CD4-positive, alpha-beta T cell treated with Interferon gamma for 1 hour (primary cell): ENCODE data around the gene AMIGO2.
"Not testable (repeated sequence)": the region's sequence is repeated elsewhere in the genome, so short reads cannot be mapped to it uniquely, and the experiment has no call there.

Experiments
- DNase-seq: peaks from one replicate; pipeline ENCODE4 v3.0.0-alpha.2; 2020

Gene AMIGO2

GRCh38 chr12:47071241-47071852 lies 8.4 kb downstream of the AMIGO2 start:
- no peak for DNase-seq

- no peak for DNase-seq
These were observed 9.4 kb downstream of the AMIGO2 start for GRCh38 chr12:47070310-47070709.

GRCh38 chr12:47068539-47068938 lies 11.2 kb downstream of the AMIGO2 start:
- DNase-seq, result no peak

GRCh38 chr12:47067771-47068431 lies 11.9 kb downstream of the AMIGO2 start:
- DNase-seq, result no peak

- DNase-seq, result no peak
These were observed 12.6 kb downstream of the AMIGO2 start for GRCh38 chr12:47067176-47067575.

- DNase-seq, result no peak
These were observed 13.3 kb downstream of the AMIGO2 start for GRCh38 chr12:47066278-47067025.

- DNase-seq, result no peak
These were observed 14.2 kb downstream of the AMIGO2 start for GRCh38 chr12:47065546-47065945.

- DNase-seq, result not testable (repeated sequence)
These were observed 21.1 kb downstream of the AMIGO2 start for GRCh38 chr12:47058640-47059039.

GRCh38 chr12:47056944-47057343 lies 22.8 kb downstream of the AMIGO2 start:
- DNase-seq, result not testable (repeated sequence)

GRCh38 chr12:47055856-47056255 lies 23.9 kb downstream of the AMIGO2 start:
- DNase-seq, result not testable (repeated sequence)

- no peak for DNase-seq
These were observed 25.1 kb downstream of the AMIGO2 start for GRCh38 chr12:47054659-47055058.

GRCh38 chr12:47053961-47054360 lies 25.8 kb downstream of the AMIGO2 start:
- no peak for DNase-seq

- no peak for DNase-seq
These were observed 27.5 kb downstream of the AMIGO2 start for GRCh38 chr12:47052274-47052673.

GRCh38 chr12:47051291-47051690 lies 28.5 kb downstream of the AMIGO2 start:
- not testable (repeated sequence) for DNase-seq

GRCh38 chr12:47048541-47048940 lies 31.2 kb downstream of the AMIGO2 start:
- no peak for DNase-seq

GRCh38 chr12:47041327-47041726 lies 38.4 kb downstream of the AMIGO2 start:
- no peak for DNase-seq

GRCh38 chr12:47039756-47040155 lies 40.0 kb downstream of the AMIGO2 start:
- no peak for DNase-seq

- DNase-seq, result no peak
These were observed 40.7 kb downstream of the AMIGO2 start for GRCh38 chr12:47039079-47039478.

- no peak for DNase-seq
These were observed 41.5 kb downstream of the AMIGO2 start for GRCh38 chr12:47038270-47038748.

GRCh38 chr12:47035484-47035883 lies 44.3 kb downstream of the AMIGO2 start:
- no peak for DNase-seq

GRCh38 chr12:47034661-47035060 lies 45.1 kb downstream of the AMIGO2 start:
- no peak for DNase-seq

- no peak for DNase-seq
These were observed 45.8 kb downstream of the AMIGO2 start for GRCh38 chr12:47033789-47034555.

- no peak for DNase-seq
These were observed 46.7 kb downstream of the AMIGO2 start for GRCh38 chr12:47033081-47033480.
